HepG2 (cell line): ENCODE results near the gene OSER1. TPM values are rescaled to one million over a fixed set of nuclear protein-coding genes. Genes with fewer than 3 reads are reported as not detected.
A peak's percentile ranks its signal among the peaks of the same experiment; 100 is the strongest.
"Not testable (repeated sequence)": the region's sequence is repeated elsewhere in the genome, so short reads cannot be mapped to it uniquely, and the experiment has no call there.

Source experiments
- ATAC-seq: fragments of 200-7000 bp; cut with Tn5 transposase; 3 replicates; pipeline ENCODE4 v1.9.1; 2020; ENCODE audit warnings: mild to moderate bottlenecking, moderate library complexity
- BruUV-seq: library from RNA; stranded (reverse); fragments of 400-500 nt; replicated peaks from 2 replicates; lab custom pipeline; 2021; lab: Mats Ljungman, UMichigan
- CTCF ChIA-PET: fragments of 300-600 bp; formaldehyde crosslinking; extraction: SDS; loops from one replicate; lab custom pipeline; 2021; ENCODE audit warnings: low total read pairs, inconsistent platforms, low intra/inter-chr PET ratio; lab: Yijun Ruan, JAX
- POLR2A ChIA-PET: fragments of 350-600 bp; sonication (Branson Sonifier 250); formaldehyde crosslinking; loops from one replicate; lab custom pipeline; 2020; ENCODE audit warnings: antibody characterized with exemption, inconsistent platforms; lab: Yijun Ruan, JAX
- DNase-seq: peaks from one replicate; pipeline ENCODE4 v3.0.0-alpha.2; 2015; ENCODE audit warnings: low spot score
- FAIRE-seq: peaks from 3 replicates; lab custom pipeline; 2011; peaks lifted over from hg19 to GRCh38; lab: Jason Lieb, UNC
- H2AFZ ChIP-seq: one replicate; pipeline ENCODE4 v1.6.1; 2011; ENCODE audit warnings: low read length, inconsistent platforms
- H3K27ac ChIP-seq: fragments of 300-600 bp; 3 replicates; pipeline ENCODE4 v1.8.0; 2011; ENCODE audit warnings: mixed run types, mild to moderate bottlenecking, mixed read lengths, low read length, inconsistent platforms; ENCODE audit not compliant: insufficient read depth; ENCODE audit errors: extremely low read length
- H3K27me3 ChIP-seq, 2 experiments: fragments of 200-600 bp in 1 of 2; 2 replicates in 1 of 2; 3 replicates in 1 of 2; pipeline versions ENCODE4 v1.6.0 to v1.8.0; 2011; ENCODE audit warnings: low read length in 2 of 2, mild to moderate bottlenecking in 2 of 2, moderate library complexity in 2 of 2, inconsistent platforms in 1 of 2; ENCODE audit not compliant: insufficient read depth in 2 of 2, control insufficient read depth in 1 of 2
- H3K36me3 ChIP-seq, 2 experiments: fragments of 200-600 bp in 1 of 2; replicated peaks in 1 of 2; 2 replicates in 1 of 2; 3 replicates in 1 of 2; pipeline versions ENCODE4 v1.5.1 to v1.8.0; 2011; ENCODE audit warnings: low read length in 2 of 2, inconsistent platforms in 1 of 2; ENCODE audit not compliant: insufficient read depth in 2 of 2, control insufficient read depth in 1 of 2
- H3K4me1 ChIP-seq: 2 replicates; pipeline ENCODE4 v1.5.1; 2012; ENCODE audit warnings: low read length, inconsistent platforms; ENCODE audit not compliant: insufficient read depth
- H3K4me2 ChIP-seq: 2 replicates; pipeline ENCODE4 v1.6.0; 2011; ENCODE audit warnings: low read depth, low read length, inconsistent platforms
- H3K4me3 ChIP-seq, 3 experiments: fragments of 200-600 bp in 1 of 3; sonication (generic), shearing (Covaris generic) in 1 of 3; replicated peaks in 1 of 3; 2 replicates each; pipeline ENCODE4 v1.5.1; 2011 to 2016; ENCODE audit warnings: low read length in 3 of 3, inconsistent platforms in 2 of 3, low read depth in 2 of 3, mild to moderate bottlenecking in 2 of 3, control low read depth in 1 of 3, mixed read lengths in 1 of 3; ENCODE audit not compliant: insufficient read depth in 1 of 3
- H3K79me2 ChIP-seq: one replicate; pipeline ENCODE4 v1.6.1; 2011; ENCODE audit warnings: low read length, inconsistent platforms; ENCODE audit not compliant: insufficient read depth
- H3K9ac ChIP-seq: 2 replicates; pipeline ENCODE4 v1.6.0; 2011; ENCODE audit warnings: mild to moderate bottlenecking, low read depth, low read length, inconsistent platforms; ENCODE audit not compliant: insufficient read depth
- H3K9me3 ChIP-seq: 2 replicates; pipeline ENCODE4 v1.5.1; 2012; ENCODE audit warnings: mild to moderate bottlenecking, low read length
- H4K20me1 ChIP-seq: 2 replicates; pipeline ENCODE4 v1.6.0; 2011; ENCODE audit warnings: inconsistent platforms, mild to moderate bottlenecking, low read length, moderate library complexity; ENCODE audit not compliant: insufficient read depth
- ZNF24 ChIP-seq: fragments of 450-650 bp; IDR thresholded peaks from 2 replicates; pipeline ENCODE4 v1.6.1; 2017; ENCODE audit warnings: antibody characterized with exemption, mild to moderate bottlenecking
- WGBS: methylation state at CpG from one replicate; pipeline ENCODE4 v1.1.6; 2017; ENCODE audit warnings: low lambda C conversion rate; 5-methylcytosine and 5-hydroxymethylcytosine counted together
- in situ Hi-C: cut with HindIII; loops from 2 replicates; pipeline ENCODE4 v1.10.0; 2017; ENCODE audit warnings: low pct_unique_long_range_greater_than_20kb; ENCODE audit not compliant: extremely low pct_ligation_motif_present
- intact Hi-C: fragments of 100-400 bp; cut with micrococcal nuclease; formaldehyde crosslinking; loops from one replicate; pipeline ENCODE4 v1.10.0; 2022; ENCODE audit not compliant: unreplicated experiment
- polyA plus RNA-seq, 8 experiments: library from polyadenylated mRNA; depleted of rRNA in 3 of 8; stranded (reverse) in 7 of 8; unstranded in 1 of 8; fragments of >200 nt; fragmentation: Illumina TruSeq in 4 of 8; extraction: Trizol in 4 of 8; gene quantifications; 2 replicates each; pipeline versions ENCODE4 v1.2.1 to v1.2.3, GENCODE V29; 2011 to 2016; ENCODE audit warnings: low read depth in 4 of 8, missing spikeins in 1 of 8, mixed read lengths in 1 of 8; ENCODE audit not compliant: insufficient read depth in 1 of 8
- total RNA-seq, 5 experiments: library from RNA; depleted of rRNA; stranded (reverse); fragments of >200 nt; fragmentation: Illumina TruSeq; extraction: Trizol; gene quantifications; 2 replicates each; pipeline ENCODE4 v1.2.3, GENCODE V29; 2016; ENCODE audit warnings: low read depth in 1 of 5
- TF ChIP-seq, protein P1 (sequence below): sonication (generic); formaldehyde crosslinking; IDR thresholded peaks from 2 replicates; pipeline ENCODE4 v1.4.0; 2020; ENCODE audit warnings: missing genetic modification reagents, borderline replicate concordance

OSER1 gene
- total and polyA plus RNA-seq, 2 of the 13 experiments (the other 11 are each of a cell fraction or from before 2014, with no cell fraction given) = 71.2 to 71.5 TPM

DNA sequence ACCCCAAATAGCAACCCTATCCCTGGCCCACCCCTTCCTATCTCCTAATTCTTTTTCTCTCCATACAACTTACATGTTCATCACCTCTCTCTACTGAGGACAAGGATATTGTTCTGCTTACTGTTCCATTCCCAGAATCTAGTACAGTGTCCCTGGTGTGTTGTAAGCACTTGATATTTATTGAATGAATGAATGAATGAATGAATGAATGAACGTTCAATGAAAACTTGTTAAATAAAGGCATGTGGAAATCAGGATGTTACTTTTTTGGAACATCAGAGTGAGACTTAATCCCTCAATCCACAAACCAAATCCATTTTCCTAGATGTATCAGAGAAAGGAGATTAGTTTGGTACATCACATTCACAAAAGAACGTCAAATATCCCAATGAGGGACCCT lies 16.8 kb downstream of the OSER1 start:
- ChIA-PET POLR2A (no interaction called here), CTCF (no interaction called here)
- FAIRE-seq = no peak
- no peak for DNase-seq
- no TSS peak for BruUV-seq
- Histone ChIP-seq H3K4me3 (no peak overlapping the region), H3K4me2 (no peak overlapping the region), H3K79me2 (peaks cover under 1% of the 10 kb centered on the region), H3K4me1 (peaks cover 6% of the 10 kb centered on the region), H3K27me3 (no peaks in the 10 kb centered on the region), H3K9ac (no peak overlapping the region), H2AFZ (no peak overlapping the region), H4K20me1 (peaks cover 2% of the 10 kb centered on the region), H3K9me3 (no peaks in the 10 kb centered on the region), H3K36me3 (peaks cover 12 to 28% of the 10 kb centered on the region in 2 experiments), H3K27ac (no peak overlapping the region)
- 58% methylated on average over 2 of the region's 2 CpGs for WGBS
- intact Hi-C loops (no loop called here), in situ Hi-C loops (no loop called here)
- TF ChIP-seq, protein P1, sequence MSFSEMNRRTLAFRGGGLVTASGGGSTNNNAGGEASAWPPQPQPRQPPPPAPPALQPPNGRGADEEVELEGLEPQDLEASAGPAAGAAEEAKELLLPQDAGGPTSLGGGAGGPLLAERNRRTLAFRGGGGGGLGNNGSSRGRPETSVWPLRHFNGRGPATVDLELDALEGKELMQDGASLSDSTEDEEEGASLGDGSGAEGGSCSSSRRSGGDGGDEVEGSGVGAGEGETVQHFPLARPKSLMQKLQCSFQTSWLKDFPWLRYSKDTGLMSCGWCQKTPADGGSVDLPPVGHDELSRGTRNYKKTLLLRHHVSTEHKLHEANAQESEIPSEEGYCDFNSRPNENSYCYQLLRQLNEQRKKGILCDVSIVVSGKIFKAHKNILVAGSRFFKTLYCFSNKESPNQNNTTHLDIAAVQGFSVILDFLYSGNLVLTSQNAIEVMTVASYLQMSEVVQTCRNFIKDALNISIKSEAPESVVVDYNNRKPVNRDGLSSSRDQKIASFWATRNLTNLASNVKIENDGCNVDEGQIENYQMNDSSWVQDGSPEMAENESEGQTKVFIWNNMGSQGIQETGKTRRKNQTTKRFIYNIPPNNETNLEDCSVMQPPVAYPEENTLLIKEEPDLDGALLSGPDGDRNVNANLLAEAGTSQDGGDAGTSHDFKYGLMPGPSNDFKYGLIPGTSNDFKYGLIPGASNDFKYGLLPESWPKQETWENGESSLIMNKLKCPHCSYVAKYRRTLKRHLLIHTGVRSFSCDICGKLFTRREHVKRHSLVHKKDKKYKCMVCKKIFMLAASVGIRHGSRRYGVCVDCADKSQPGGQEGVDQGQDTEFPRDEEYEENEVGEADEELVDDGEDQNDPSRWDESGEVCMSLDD (CRISPR knock-in tag) = no peak
- TF ChIP-seq ZNF24 = peak; percentile 89
- no peak for ATAC-seq

DNA sequence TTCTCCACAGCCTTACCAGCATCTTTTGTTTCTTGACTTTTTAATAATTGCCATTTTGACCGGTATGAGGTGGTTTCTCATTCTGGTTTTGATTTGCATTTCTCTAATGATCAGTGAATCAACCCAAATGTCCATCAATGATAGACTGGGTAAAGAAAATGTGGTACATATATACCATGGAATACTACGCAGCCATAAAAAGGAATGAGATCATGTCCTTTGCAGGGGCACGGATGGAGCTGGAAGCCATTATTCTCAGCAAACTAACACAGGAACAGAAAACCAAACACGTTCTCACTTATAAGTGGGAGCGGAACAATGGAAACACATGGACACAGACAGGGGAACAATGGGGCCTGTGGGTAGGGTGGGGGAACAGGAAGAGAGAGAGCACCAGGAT lies 18.9 kb downstream of the OSER1 start:
- H3K4me2 ChIP-seq, in situ Hi-C loops, POLR2A ChIA-PET, ATAC-seq, H3K9me3 ChIP-seq, H3K27ac ChIP-seq, intact Hi-C loops, H3K9ac ChIP-seq, H2AFZ ChIP-seq, FAIRE-seq, H4K20me1 ChIP-seq, DNase-seq, BruUV-seq, H3K4me3 ChIP-seq, H3K79me2 ChIP-seq: not testable (repeated sequence)
- Histone ChIP-seq H3K36me3 (peaks cover 2 to 11% of the 10 kb centered on the region in 2 experiments), H3K4me1 (peaks cover 28% of the 10 kb centered on the region), H3K27me3 (peaks cover 5 to 18% of the 10 kb centered on the region in 2 experiments; a peak in 4 of 5 replicates)
- WGBS = 55% methylated on average over 5 of the region's 5 CpGs
- CTCF ChIA-PET = interaction anchor here (4.7 kb wide), 1 partner anchor 74 kb away, joined by 110 read pairs; no protein-coding TSS in a partner anchor
